Neural progenitor cell (in vitro differentiated cells): ENCODE measurements around the gene APOL3.

Experiments used
- EZH2 ChIP-seq: fragments of 200-600 bp; sonication (generic); IDR thresholded peaks from 2 replicates; pipeline ENCODE4 v1.6.1; 2017; ENCODE audit warnings: antibody characterized with exemption, mild to moderate bottlenecking, moderate library complexity
- TF ChIP-seq, protein P1 (sequence below): fragments of 200-600 bp; sonication (generic); IDR thresholded peaks from 2 replicates; pipeline ENCODE4 v1.5.1; 2017; ENCODE audit warnings: antibody characterized with exemption, mild to moderate bottlenecking

DNA sequence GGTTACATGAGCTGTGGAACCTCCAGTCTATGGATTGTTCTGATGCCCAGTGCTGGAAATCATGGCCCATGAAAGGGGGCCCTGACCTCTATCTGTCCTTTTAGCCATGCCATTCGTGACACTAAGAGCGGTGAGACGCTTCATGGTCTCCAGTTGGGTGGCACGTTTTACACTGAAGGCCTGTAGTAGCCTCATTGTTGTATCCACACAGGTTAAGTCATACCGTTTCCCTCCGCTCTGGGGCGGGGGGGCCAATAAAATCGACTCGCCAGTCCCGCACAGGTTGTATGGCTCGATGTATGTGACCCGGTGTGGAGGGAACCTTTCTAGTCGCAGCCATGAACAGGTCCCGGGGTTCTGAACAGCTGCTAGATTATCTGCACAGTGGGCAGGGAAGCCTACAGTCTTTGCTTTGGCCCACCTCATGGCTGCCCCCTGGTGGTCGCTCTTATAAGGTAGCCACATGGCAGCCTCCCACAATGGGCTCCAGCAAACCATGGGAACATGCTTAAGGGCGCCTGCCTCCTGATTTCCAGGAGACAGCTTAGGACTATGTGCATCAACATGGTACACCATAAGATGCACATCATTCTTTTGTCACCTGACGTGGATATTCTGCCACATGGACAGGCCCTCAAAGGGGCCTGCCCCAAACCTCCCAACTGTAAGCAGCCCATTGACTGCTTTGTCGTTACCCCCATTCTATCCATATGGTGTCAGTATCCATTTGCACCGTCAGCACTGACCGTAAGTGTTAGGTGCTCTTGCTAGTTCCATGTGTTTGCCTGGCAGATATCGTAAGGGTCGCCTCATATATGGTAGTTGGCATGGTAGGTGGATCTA lies 19.7 kb upstream of the APOL3 start:
- TF ChIP-seq, protein P1, sequence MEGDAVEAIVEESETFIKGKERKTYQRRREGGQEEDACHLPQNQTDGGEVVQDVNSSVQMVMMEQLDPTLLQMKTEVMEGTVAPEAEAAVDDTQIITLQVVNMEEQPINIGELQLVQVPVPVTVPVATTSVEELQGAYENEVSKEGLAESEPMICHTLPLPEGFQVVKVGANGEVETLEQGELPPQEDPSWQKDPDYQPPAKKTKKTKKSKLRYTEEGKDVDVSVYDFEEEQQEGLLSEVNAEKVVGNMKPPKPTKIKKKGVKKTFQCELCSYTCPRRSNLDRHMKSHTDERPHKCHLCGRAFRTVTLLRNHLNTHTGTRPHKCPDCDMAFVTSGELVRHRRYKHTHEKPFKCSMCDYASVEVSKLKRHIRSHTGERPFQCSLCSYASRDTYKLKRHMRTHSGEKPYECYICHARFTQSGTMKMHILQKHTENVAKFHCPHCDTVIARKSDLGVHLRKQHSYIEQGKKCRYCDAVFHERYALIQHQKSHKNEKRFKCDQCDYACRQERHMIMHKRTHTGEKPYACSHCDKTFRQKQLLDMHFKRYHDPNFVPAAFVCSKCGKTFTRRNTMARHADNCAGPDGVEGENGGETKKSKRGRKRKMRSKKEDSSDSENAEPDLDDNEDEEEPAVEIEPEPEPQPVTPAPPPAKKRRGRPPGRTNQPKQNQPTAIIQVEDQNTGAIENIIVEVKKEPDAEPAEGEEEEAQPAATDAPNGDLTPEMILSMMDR = peak; percentile 86
- no peak for TF ChIP-seq EZH2
